Measurements from ENCODE around the gene FADS2. TPM values are rescaled to one million over a fixed set of nuclear protein-coding genes. Genes with fewer than 3 reads are reported as not detected.

Gene FADS2
- total and polyA plus RNA-seq, 2 of the 13 experiments (the other 11 are each of a cell fraction or from before 2014, with no cell fraction given) = 90.1 to 124 TPM

- TF ChIP-seq, protein P1, sequence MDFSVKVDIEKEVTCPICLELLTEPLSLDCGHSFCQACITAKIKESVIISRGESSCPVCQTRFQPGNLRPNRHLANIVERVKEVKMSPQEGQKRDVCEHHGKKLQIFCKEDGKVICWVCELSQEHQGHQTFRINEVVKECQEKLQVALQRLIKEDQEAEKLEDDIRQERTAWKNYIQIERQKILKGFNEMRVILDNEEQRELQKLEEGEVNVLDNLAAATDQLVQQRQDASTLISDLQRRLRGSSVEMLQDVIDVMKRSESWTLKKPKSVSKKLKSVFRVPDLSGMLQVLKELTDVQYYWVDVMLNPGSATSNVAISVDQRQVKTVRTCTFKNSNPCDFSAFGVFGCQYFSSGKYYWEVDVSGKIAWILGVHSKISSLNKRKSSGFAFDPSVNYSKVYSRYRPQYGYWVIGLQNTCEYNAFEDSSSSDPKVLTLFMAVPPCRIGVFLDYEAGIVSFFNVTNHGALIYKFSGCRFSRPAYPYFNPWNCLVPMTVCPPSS (IDR thresholded peaks at IDR 0.05) = no peak
- TF ChIP-seq, protein P2, sequence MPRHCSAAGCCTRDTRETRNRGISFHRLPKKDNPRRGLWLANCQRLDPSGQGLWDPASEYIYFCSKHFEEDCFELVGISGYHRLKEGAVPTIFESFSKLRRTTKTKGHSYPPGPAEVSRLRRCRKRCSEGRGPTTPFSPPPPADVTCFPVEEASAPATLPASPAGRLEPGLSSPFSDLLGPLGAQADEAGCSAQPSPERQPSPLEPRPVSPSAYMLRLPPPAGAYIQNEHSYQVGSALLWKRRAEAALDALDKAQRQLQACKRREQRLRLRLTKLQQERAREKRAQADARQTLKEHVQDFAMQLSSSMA (CRISPR knock-in tag; IDR thresholded peaks at IDR 0.05) = 0 out of 2 replicates have a peak, but pooled peaks have one; percentile 40
- no peak for TF ChIP-seq MAFK (conservative IDR thresholded peaks at IDR 0.05 in 1 of 2, IDR thresholded peaks at IDR 0.05 in 1 of 2; ENCODE audit: low read length in 2 of 2)
- peak; percentile 75; the same call in 1 of the 2 replicates for TF ChIP-seq MEIS1 (CRISPR knock-in tag; IDR thresholded peaks at IDR 0.05; ENCODE audit: borderline replicate concordance)
- peak; percentile 68; the same call in 1 of the 2 replicates for TF ChIP-seq SP5 (CRISPR knock-in tag; IDR thresholded peaks at IDR 0.05; ENCODE audit: borderline replicate concordance, low read depth)
- no peak for TF ChIP-seq ZNF720 (CRISPR knock-in tag; IDR thresholded peaks at IDR 0.05)
- TF ChIP-seq REL (CRISPR knock-in tag; conservative IDR thresholded peaks at IDR 0.05) = no peak
- TF ChIP-seq MAX (IDR thresholded peaks at IDR 0.05) = peak; percentile 74
- TF ChIP-seq ELF1 (CRISPR knock-in tag; IDR thresholded peaks at IDR 0.05) = peak; percentile 34; the same call in 1 of the 2 replicates
- TF ChIP-seq ZNF547 (CRISPR knock-in tag; IDR thresholded peaks at IDR 0.05) = 0 out of 2 replicates have a peak, but pooled peaks have one; percentile 31
- TF ChIP-seq ZNF563 (CRISPR knock-in tag; IDR thresholded peaks at IDR 0.05) = peak; percentile 38; the same call in 1 of the 2 replicates
- TF ChIP-seq ZFP36L2 (CRISPR knock-in tag; IDR thresholded peaks at IDR 0.05) = no peak
- TF ChIP-seq U2AF2 (IDR thresholded peaks at IDR 0.05; ENCODE audit: low read depth, low read length) = no peak
- TF ChIP-seq, protein P3, sequence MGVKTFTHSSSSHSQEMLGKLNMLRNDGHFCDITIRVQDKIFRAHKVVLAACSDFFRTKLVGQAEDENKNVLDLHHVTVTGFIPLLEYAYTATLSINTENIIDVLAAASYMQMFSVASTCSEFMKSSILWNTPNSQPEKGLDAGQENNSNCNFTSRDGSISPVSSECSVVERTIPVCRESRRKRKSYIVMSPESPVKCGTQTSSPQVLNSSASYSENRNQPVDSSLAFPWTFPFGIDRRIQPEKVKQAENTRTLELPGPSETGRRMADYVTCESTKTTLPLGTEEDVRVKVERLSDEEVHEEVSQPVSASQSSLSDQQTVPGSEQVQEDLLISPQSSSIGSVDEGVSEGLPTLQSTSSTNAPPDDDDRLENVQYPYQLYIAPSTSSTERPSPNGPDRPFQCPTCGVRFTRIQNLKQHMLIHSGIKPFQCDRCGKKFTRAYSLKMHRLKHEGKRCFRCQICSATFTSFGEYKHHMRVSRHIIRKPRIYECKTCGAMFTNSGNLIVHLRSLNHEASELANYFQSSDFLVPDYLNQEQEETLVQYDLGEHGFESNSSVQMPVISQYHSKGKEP (CRISPR knock-in tag; IDR thresholded peaks at IDR 0.05) = no peak
- no peak for TF ChIP-seq TAF15 (IDR thresholded peaks at IDR 0.05; ENCODE audit: low read depth, low read length, poor library complexity, severe bottlenecking)
- TF ChIP-seq HNF4A (CRISPR knock-in tag; IDR thresholded peaks at IDR 0.05) = no peak
- TF ChIP-seq ZNF10 (CRISPR knock-in tag; IDR thresholded peaks at IDR 0.05; ENCODE audit: borderline replicate concordance, low read depth) = no peak
- TF ChIP-seq ZNF317 (CRISPR knock-in tag; IDR thresholded peaks at IDR 0.05) = 0 out of 2 replicates have a peak, but pooled peaks have one; percentile 12
- TF ChIP-seq, protein P4, sequence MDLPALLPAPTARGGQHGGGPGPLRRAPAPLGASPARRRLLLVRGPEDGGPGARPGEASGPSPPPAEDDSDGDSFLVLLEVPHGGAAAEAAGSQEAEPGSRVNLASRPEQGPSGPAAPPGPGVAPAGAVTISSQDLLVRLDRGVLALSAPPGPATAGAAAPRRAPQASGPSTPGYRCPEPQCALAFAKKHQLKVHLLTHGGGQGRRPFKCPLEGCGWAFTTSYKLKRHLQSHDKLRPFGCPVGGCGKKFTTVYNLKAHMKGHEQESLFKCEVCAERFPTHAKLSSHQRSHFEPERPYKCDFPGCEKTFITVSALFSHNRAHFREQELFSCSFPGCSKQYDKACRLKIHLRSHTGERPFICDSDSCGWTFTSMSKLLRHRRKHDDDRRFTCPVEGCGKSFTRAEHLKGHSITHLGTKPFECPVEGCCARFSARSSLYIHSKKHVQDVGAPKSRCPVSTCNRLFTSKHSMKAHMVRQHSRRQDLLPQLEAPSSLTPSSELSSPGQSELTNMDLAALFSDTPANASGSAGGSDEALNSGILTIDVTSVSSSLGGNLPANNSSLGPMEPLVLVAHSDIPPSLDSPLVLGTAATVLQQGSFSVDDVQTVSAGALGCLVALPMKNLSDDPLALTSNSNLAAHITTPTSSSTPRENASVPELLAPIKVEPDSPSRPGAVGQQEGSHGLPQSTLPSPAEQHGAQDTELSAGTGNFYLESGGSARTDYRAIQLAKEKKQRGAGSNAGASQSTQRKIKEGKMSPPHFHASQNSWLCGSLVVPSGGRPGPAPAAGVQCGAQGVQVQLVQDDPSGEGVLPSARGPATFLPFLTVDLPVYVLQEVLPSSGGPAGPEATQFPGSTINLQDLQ (CRISPR knock-in tag; IDR thresholded peaks at IDR 0.05) = no peak
- TF ChIP-seq ZNF773 (CRISPR knock-in tag; IDR thresholded peaks at IDR 0.05; ENCODE audit: borderline replicate concordance) = no peak
- TF ChIP-seq, protein P5, sequence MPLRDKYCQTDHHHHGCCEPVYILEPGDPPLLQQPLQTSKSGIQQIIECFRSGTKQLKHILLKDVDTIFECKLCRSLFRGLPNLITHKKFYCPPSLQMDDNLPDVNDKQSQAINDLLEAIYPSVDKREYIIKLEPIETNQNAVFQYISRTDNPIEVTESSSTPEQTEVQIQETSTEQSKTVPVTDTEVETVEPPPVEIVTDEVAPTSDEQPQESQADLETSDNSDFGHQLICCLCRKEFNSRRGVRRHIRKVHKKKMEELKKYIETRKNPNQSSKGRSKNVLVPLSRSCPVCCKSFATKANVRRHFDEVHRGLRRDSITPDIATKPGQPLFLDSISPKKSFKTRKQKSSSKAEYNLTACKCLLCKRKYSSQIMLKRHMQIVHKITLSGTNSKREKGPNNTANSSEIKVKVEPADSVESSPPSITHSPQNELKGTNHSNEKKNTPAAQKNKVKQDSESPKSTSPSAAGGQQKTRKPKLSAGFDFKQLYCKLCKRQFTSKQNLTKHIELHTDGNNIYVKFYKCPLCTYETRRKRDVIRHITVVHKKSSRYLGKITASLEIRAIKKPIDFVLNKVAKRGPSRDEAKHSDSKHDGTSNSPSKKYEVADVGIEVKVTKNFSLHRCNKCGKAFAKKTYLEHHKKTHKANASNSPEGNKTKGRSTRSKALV (CRISPR knock-in tag; IDR thresholded peaks at IDR 0.05) = no peak
Observed at GRCh38 chr11:61904539-61905048, 76.5 kb downstream of the FADS2 start (continued).

Measured in HepG2 (cell line).